Liver (tissue), 9 donors: Measurements from ENCODE around the gene SCRN2. TPM values are rescaled to one million over a fixed set of nuclear protein-coding genes. Genes with fewer than 3 reads are reported as not detected.

Experiments
- DNase-seq: peaks from one replicate; pipeline ENCODE4 v3.0.0-alpha.2; 2017; ENCODE audit warnings: low spot score
- H3K27ac ChIP-seq, 2 donors: one replicate each; pipeline ENCODE4 v1.7.0; 2013; ENCODE audit warnings: inconsistent platforms in 2 of 2, low read length in 2 of 2, control low read depth in 1 of 2, low read depth in 1 of 2, mild to moderate bottlenecking in 1 of 2
- H3K27me3 ChIP-seq, 4 donors: one replicate each; pipeline versions ENCODE4 v1.6.1 to v1.7.0; 2013; ENCODE audit warnings: low read length in 3 of 4, inconsistent platforms in 1 of 4, mild to moderate bottlenecking in 1 of 4, moderate library complexity in 1 of 4; ENCODE audit not compliant: control insufficient read depth in 4 of 4, insufficient read depth in 4 of 4
- H3K36me3 ChIP-seq, 4 donors: one replicate each; pipeline versions ENCODE4 v1.6.1 to v1.7.0; 2013; ENCODE audit warnings: low read length in 3 of 4, mild to moderate bottlenecking in 3 of 4, low read depth in 1 of 4, moderate library complexity in 1 of 4; ENCODE audit not compliant: control insufficient read depth in 4 of 4, insufficient read depth in 3 of 4
- H3K4me1 ChIP-seq, 4 donors: one replicate each; pipeline versions ENCODE4 v1.6.1 to v1.7.0; 2013; ENCODE audit warnings: low read length in 3 of 4, mild to moderate bottlenecking in 3 of 4, moderate library complexity in 1 of 4; ENCODE audit not compliant: control insufficient read depth in 4 of 4, insufficient read depth in 4 of 4
- H3K4me3 ChIP-seq, 3 donors: one replicate each; pipeline versions ENCODE4 v1.6.1 to v1.7.0; 2013; ENCODE audit warnings: low read length in 3 of 3, control low read depth in 1 of 3, low read depth in 1 of 3, mild to moderate bottlenecking in 1 of 3
- H3K9ac ChIP-seq, 2 donors: one replicate each; pipeline ENCODE4 v1.7.0; 2013; ENCODE audit warnings: low read length in 2 of 2, mild to moderate bottlenecking in 2 of 2, moderate library complexity in 2 of 2, control low read depth in 1 of 2, low read depth in 1 of 2
- H3K9me3 ChIP-seq, 4 donors: one replicate each; pipeline versions ENCODE4 v1.6.1 to v1.7.0; 2013; ENCODE audit warnings: low read length in 3 of 4; ENCODE audit not compliant: control insufficient read depth in 4 of 4
- ATF3 ChIP-seq: IDR thresholded peaks from 2 replicates; pipeline ENCODE4 v1.6.1; 2016; ENCODE audit warnings: antibody characterized with exemption
- CTCF ChIP-seq: fragments of 150-350 bp; IDR thresholded peaks from 2 replicates; pipeline ENCODE4 v1.5.1; 2017; ENCODE audit warnings: improper control_type of control experiment, low read depth, low read length; ENCODE audit not compliant: missing input control
- EGR1 ChIP-seq, 2 donors: IDR thresholded peaks; 2 replicates each; pipeline ENCODE4 v1.6.1; 2016 to 2018; ENCODE audit warnings: antibody characterized with exemption in 2 of 2, low read depth in 2 of 2
- FOXA1 ChIP-seq: IDR thresholded peaks from 2 replicates; pipeline ENCODE4 v1.6.1; 2016; ENCODE audit warnings: antibody characterized with exemption
- FOXA2 ChIP-seq: IDR thresholded peaks from 2 replicates; pipeline ENCODE4 v1.6.1; 2016; ENCODE audit warnings: antibody characterized with exemption
- GABPA ChIP-seq, 2 donors: IDR thresholded peaks in 1 of 2; conservative IDR thresholded peaks in 1 of 2; 2 replicates each; pipeline ENCODE4 v1.6.1; 2016; ENCODE audit warnings: antibody characterized with exemption in 2 of 2, mild to moderate bottlenecking in 1 of 2, moderate library complexity in 1 of 2
- HNF4A ChIP-seq, 2 donors: conservative IDR thresholded peaks; 2 replicates each; pipeline ENCODE4 v1.6.1; 2016; ENCODE audit warnings: antibody characterized with exemption in 2 of 2, mild to moderate bottlenecking in 2 of 2
- HNF4G ChIP-seq: IDR thresholded peaks from 2 replicates; pipeline ENCODE4 v1.6.1; 2016; ENCODE audit warnings: antibody characterized with exemption
- JUND ChIP-seq, 2 donors: IDR thresholded peaks; 2 replicates each; pipeline ENCODE4 v1.6.1; 2016; ENCODE audit warnings: antibody characterized with exemption in 2 of 2
- MAX ChIP-seq: IDR thresholded peaks from 2 replicates; pipeline ENCODE4 v1.6.1; 2016; ENCODE audit warnings: antibody characterized with exemption
- NR2F2 ChIP-seq: IDR thresholded peaks from 2 replicates; pipeline ENCODE4 v1.6.1; 2016; ENCODE audit warnings: antibody characterized with exemption
- RAD21 ChIP-seq, 2 donors: IDR thresholded peaks; 2 replicates each; pipeline ENCODE4 v1.6.1; 2016; ENCODE audit warnings: antibody characterized with exemption in 2 of 2, mild to moderate bottlenecking in 2 of 2
- REST ChIP-seq: IDR thresholded peaks from 2 replicates; pipeline ENCODE4 v1.6.1; 2016; ENCODE audit warnings: antibody characterized with exemption, mild to moderate bottlenecking
- RXRA ChIP-seq, 2 donors: IDR thresholded peaks; 2 replicates each; pipeline ENCODE4 v1.6.1; 2017 to 2018; ENCODE audit warnings: antibody characterized with exemption in 2 of 2, mild to moderate bottlenecking in 1 of 2
- SP1 ChIP-seq: IDR thresholded peaks from 2 replicates; pipeline ENCODE4 v1.6.1; 2018; ENCODE audit warnings: antibody characterized with exemption, mild to moderate bottlenecking
- TAF1 ChIP-seq: conservative IDR thresholded peaks from 2 replicates; pipeline ENCODE4 v1.6.1; 2016; ENCODE audit warnings: antibody characterized with exemption, mild to moderate bottlenecking
- YY1 ChIP-seq: IDR thresholded peaks from 2 replicates; pipeline ENCODE4 v1.6.1; 2016; ENCODE audit warnings: antibody characterized with exemption, mild to moderate bottlenecking
- ZBTB33 ChIP-seq: IDR thresholded peaks from 2 replicates; pipeline ENCODE4 v1.6.1; 2016; ENCODE audit warnings: antibody characterized with exemption
- WGBS: extraction: QIAGEN DNeasy Blood & Tissue Kit; methylation state at CpG from one replicate; pipeline ENCODE4 v1.1.7; 2013; 5-methylcytosine and 5-hydroxymethylcytosine counted together
- polyA plus RNA-seq, 2 donors: library from polyadenylated mRNA; stranded (reverse) in 1 of 2; unstranded in 1 of 2; fragments of 200-250 nt in 1 of 2; fragments of >200 nt in 1 of 2; fragmentation: Nextera tagmentation in 1 of 2; extraction: Ambion mirVana in 1 of 2; gene quantifications; one replicate each; pipeline versions ENCODE4 v1.2.1 to v1.2.3, GENCODE V29; 2013 to 2015
- total RNA-seq, 2 donors: library from RNA; depleted of rRNA; stranded (reverse); fragments of >200 nt; gene quantifications; one replicate each; pipeline ENCODE4 v1.2.3, GENCODE V29; 2014
- donor health status: healthy.
- donor health status: healthy.
- donor health status: healthy.
- donor health status: healthy.
- donor health status: healthy.

The SCRN2 gene
- total and polyA plus RNA-seq, 4 donors, result 17.8 to 27.4 (median 20.3) TPM

GRCh38 chr17:47823519-47823918 lies 17.6 kb downstream of the SCRN2 start:
- no peak overlapping the region for H3K9ac ChIP-seq
- H3K4me3 ChIP-seq, result no peak overlapping the region
- H3K4me1 ChIP-seq, result peaks cover 0 to 19% (median 5%) of the 10 kb centered on the region in 4 donors
- H3K9me3 ChIP-seq, result no peaks in the 10 kb centered on the region
- WGBS, result 94% methylated on average over 4 of the region's 4 CpGs
- H3K27me3 ChIP-seq, result no peaks in the 10 kb centered on the region
- no peak for DNase-seq
- H3K36me3 ChIP-seq, result peaks cover 13 to 37% (median 25%) of the 10 kb centered on the region in 4 donors
- H3K27ac ChIP-seq, result no peak overlapping the region
- TF ChIP-seq FOXA1, result no peak
- no peak for TF ChIP-seq GABPA (IDR thresholded peaks at IDR 0.05 in 1 of 2, conservative IDR thresholded peaks at IDR 0.05 in 1 of 2)
- no peak for TF ChIP-seq MAX
- no peak for TF ChIP-seq HNF4A (conservative IDR thresholded peaks at IDR 0.05)
- no peak for TF ChIP-seq FOXA2
- no peak for TF ChIP-seq CTCF
- no peak for TF ChIP-seq TAF1
- no peak for TF ChIP-seq YY1
- no peak for TF ChIP-seq JUND (IDR thresholded peaks at IDR 0.05)
- no peak for TF ChIP-seq NR2F2
- TF ChIP-seq EGR1 (IDR thresholded peaks at IDR 0.05; ENCODE audit: low read depth in 2 of 2), result no peak
- TF ChIP-seq ZBTB33, result no peak
- no peak for TF ChIP-seq ATF3
- TF ChIP-seq REST, result no peak
- no peak for TF ChIP-seq SP1
- TF ChIP-seq RAD21 (IDR thresholded peaks at IDR 0.05), result no peak
- TF ChIP-seq HNF4G, result no peak
- TF ChIP-seq RXRA (IDR thresholded peaks at IDR 0.05), result no peak
